ENCODE data around the gene LYPD6. TPM values are rescaled to one million over a fixed set of nuclear protein-coding genes. Genes with fewer than 3 reads are reported as not detected.

LYPD6 gene
- total and polyA plus RNA-seq, 8 donors: 0.64 to 18.6 (median 15.8) TPM

GRCh38 chr2:149449017-149449416 is 118.6 kb downstream of the LYPD6 start:
- H3K4me1 ChIP-seq: no peaks in the 10 kb centered on the region
- no peak overlapping the region for H3K4me3 ChIP-seq
- intact Hi-C loops (cut with DNase I): no loop called here
- DNase-seq: no peak
- no peak for TF ChIP-seq CTCF (IDR thresholded peaks at IDR 0.05)
- H3K27me3 ChIP-seq: peaks cover 0 to 59% of the 10 kb centered on the region in 2 donors
- H3K36me3 ChIP-seq: no peaks in the 10 kb centered on the region
- no peaks in the 10 kb centered on the region for H3K9me3 ChIP-seq
- ATAC-seq: no peak
- H3K27ac ChIP-seq: no peak overlapping the region

- intact Hi-C loops (cut with DNase I): no loop called here
- no peak for TF ChIP-seq CTCF (IDR thresholded peaks at IDR 0.05)
- H3K9me3 ChIP-seq: no peaks in the 10 kb centered on the region
- no peak overlapping the region for H3K4me3 ChIP-seq
- ATAC-seq (no peak), DNase-seq (no peak)
- H3K27me3 ChIP-seq: peaks cover 0 to 59% of the 10 kb centered on the region in 2 donors
- no peak overlapping the region for H3K27ac ChIP-seq
- H3K4me1 ChIP-seq: no peaks in the 10 kb centered on the region
- H3K36me3 ChIP-seq: no peaks in the 10 kb centered on the region
Measured at GRCh38 chr2:149451417-149452165, 121.2 kb downstream of the LYPD6 start.

DNA sequence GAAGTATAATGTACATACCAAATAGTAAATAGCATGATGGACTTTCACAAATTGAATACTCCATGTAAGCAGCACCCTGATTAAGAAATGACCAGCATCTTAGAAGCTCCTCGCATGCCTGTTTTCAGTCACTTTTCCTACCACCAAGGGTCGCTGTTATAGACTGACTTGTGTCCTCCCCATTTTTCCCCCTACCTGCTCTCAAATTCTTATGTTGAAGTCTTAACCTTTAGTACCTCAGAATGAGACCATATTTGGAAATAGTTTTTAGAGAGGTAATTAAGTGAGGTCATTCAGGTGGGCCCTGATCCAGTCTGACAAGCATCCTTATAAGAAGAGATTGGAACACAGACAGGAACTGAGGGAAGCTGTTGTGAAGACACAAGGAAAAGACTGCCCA is 125.9 kb downstream of the LYPD6 start:
- intact Hi-C loops (cut with DNase I): no loop called here
- ATAC-seq: no peak

DNA sequence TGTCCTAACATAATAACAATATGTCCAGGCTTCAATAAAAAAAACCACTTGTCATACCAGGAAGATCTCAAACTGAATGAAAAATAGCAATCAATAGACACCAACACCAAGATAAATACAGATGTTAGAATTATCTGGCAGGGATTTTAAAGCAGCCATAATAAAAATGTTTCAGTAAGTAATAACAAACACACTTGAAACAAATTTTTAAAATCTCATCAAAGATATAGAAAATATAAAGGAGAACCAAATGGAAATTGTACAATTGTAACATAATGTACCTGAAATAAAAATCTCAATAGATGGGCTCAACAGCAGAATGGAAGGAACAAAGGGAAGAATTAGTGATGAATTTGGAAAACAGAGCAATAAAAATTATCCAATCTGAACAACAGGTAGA is 128.1 kb downstream of the LYPD6 start:
- no peak overlapping the region for H3K27ac ChIP-seq
- DNase-seq: no peak
- H3K36me3 ChIP-seq: no peaks in the 10 kb centered on the region
- H3K9me3 ChIP-seq: peaks cover 3 to 27% of the 10 kb centered on the region in 2 donors
- no peak for TF ChIP-seq CTCF (IDR thresholded peaks at IDR 0.05)
- ATAC-seq: no peak
- intact Hi-C loops (cut with DNase I): no loop called here
- H3K4me1 ChIP-seq: no peaks in the 10 kb centered on the region
- H3K4me3 ChIP-seq: no peak overlapping the region
- H3K27me3 ChIP-seq: peaks cover 0 to 21% of the 10 kb centered on the region in 2 donors

More for the DNA sequence above, 125.9 kb downstream of the LYPD6 start:
- Histone ChIP-seq H3K27me3 (peaks cover 0 to 41% of the 10 kb centered on the region in 2 donors), H3K9me3 (peaks cover 0 to 17% of the 10 kb centered on the region in 2 donors), H3K27ac (no peak overlapping the region), H3K4me1 (no peaks in the 10 kb centered on the region), H3K36me3 (no peaks in the 10 kb centered on the region), H3K4me3 (no peak overlapping the region)
- no peak for DNase-seq
- no peak for TF ChIP-seq CTCF (IDR thresholded peaks at IDR 0.05)

- no peak for DNase-seq
- no peak for ATAC-seq
- peaks cover 3 to 29% of the 10 kb centered on the region in 2 donors for H3K27me3 ChIP-seq
- no peaks in the 10 kb centered on the region for H3K36me3 ChIP-seq
- TF ChIP-seq CTCF (IDR thresholded peaks at IDR 0.05): no peak
- intact Hi-C loops (cut with DNase I): no loop called here
- H3K4me1 ChIP-seq: no peaks in the 10 kb centered on the region
- peaks cover 3 to 21% of the 10 kb centered on the region in 2 donors for H3K9me3 ChIP-seq
- H3K4me3 ChIP-seq: no peak overlapping the region
- no peak overlapping the region for H3K27ac ChIP-seq
Measured at GRCh38 chr2:149463328-149464002, 133.1 kb downstream of the LYPD6 start.
